ENCODE measurements around the gene PALM. TPM values are rescaled to one million over a fixed set of nuclear protein-coding genes. Genes with fewer than 3 reads are reported as not detected.

The PALM gene
- total RNA-seq, 3 donors from 2014 or later = 16.1 to 61.0 (median 35.1) TPM

GRCh38 chr19:748274-748598 lies 39.5 kb downstream of the PALM start:
- peaks cover 9 to 34% of the 10 kb centered on the region in 2 donors for H3K9me3 ChIP-seq
- no peak overlapping the region for H3K4me3 ChIP-seq
- no peaks in the 10 kb centered on the region for H3K27me3 ChIP-seq
- no peak for DNase-seq (ENCODE audit: low spot score in 2 of 2)
- no peak overlapping the region for H3K27ac ChIP-seq
- TF ChIP-seq CTCF (IDR thresholded peaks at IDR 0.05) (no peak), POLR2AphosphoS5 (IDR thresholded peaks at IDR 0.05) (no peak), POLR2A (IDR thresholded peaks at IDR 0.05) (no peak)
- intact Hi-C loops (cut with DNase I; ENCODE audit: low total_unique reads) = no loop called here
- H3K4me1 ChIP-seq = no peaks in the 10 kb centered on the region
- H3K36me3 ChIP-seq = no peaks in the 10 kb centered on the region

GRCh38 chr19:749811-750210 lies 41.1 kb downstream of the PALM start:
- H3K9me3 ChIP-seq = peaks cover 0 to 20% of the 10 kb centered on the region in 2 donors

GRCh38 chr19:750640-751423 lies 42.1 kb downstream of the PALM start, which contains the start of gene MISP:
Gene MISP, plus strand, starts transcription at chr19:751112. Its CDS starts 5,835 bp downstream, at chr19:756947.
- intact Hi-C loops (cut with DNase I; ENCODE audit: low total_unique reads) = loop anchor here (10.0 kb wide), 1 partner anchor 234 kb away; the partner anchor contains the start of gene WDR18
- H3K4me1 ChIP-seq = no peaks in the 10 kb centered on the region
- DNase-seq (ENCODE audit: low spot score in 2 of 2) = no peak
- TF ChIP-seq CTCF (IDR thresholded peaks at IDR 0.05) (no peak), POLR2A (IDR thresholded peaks at IDR 0.05) (no peak), POLR2AphosphoS5 (IDR thresholded peaks at IDR 0.05) (no peak)
- H3K36me3 ChIP-seq = no peaks in the 10 kb centered on the region
- H3K27ac ChIP-seq = peak within 1 kb of the TSS; percentile 40 to 61
- no peaks in the 10 kb centered on the region for H3K27me3 ChIP-seq
- H3K9me3 ChIP-seq = peaks cover 0 to 20% of the 10 kb centered on the region in 2 donors
- peak within 1 kb of the TSS in 2 of 3 donors; percentile 21 to 50 for H3K4me3 ChIP-seq

More at GRCh38 chr19:749811-750210, 41.1 kb downstream of the PALM start:
- H3K36me3 ChIP-seq = no peaks in the 10 kb centered on the region
- H3K4me3 ChIP-seq = no peak overlapping the region
- H3K27ac ChIP-seq = no peak overlapping the region
- no peak for TF ChIP-seq POLR2AphosphoS5 (IDR thresholded peaks at IDR 0.05)
- no peaks in the 10 kb centered on the region for H3K27me3 ChIP-seq
- H3K4me1 ChIP-seq = no peaks in the 10 kb centered on the region
- no peak for DNase-seq (ENCODE audit: low spot score in 2 of 2)
- intact Hi-C loops (cut with DNase I; ENCODE audit: low total_unique reads) = loop anchor here (10.0 kb wide), 1 partner anchor 235 kb away; the partner anchor contains the start of gene WDR18

GRCh38 chr19:751501-752341 lies 43.0 kb downstream of the PALM start:
- no peak for DNase-seq (ENCODE audit: low spot score in 2 of 2)
- Histone ChIP-seq H3K27ac (peak overlapping the region; percentile 40 to 61), H3K4me1 (no peaks in the 10 kb centered on the region), H3K36me3 (no peaks in the 10 kb centered on the region), H3K27me3 (no peaks in the 10 kb centered on the region), H3K4me3 (peak overlapping the region in 2 of 3 donors; percentile 21 to 50), H3K9me3 (peaks cover 0 to 17% of the 10 kb centered on the region in 2 donors)
- intact Hi-C loops (cut with DNase I; ENCODE audit: low total_unique reads) = loop anchor here (10.0 kb wide), 1 partner anchor 233 kb away; the partner anchor contains the start of gene WDR18
- no peak for TF ChIP-seq POLR2AphosphoS5 (IDR thresholded peaks at IDR 0.05)
- no peak for TF ChIP-seq CTCF (IDR thresholded peaks at IDR 0.05)
- TF ChIP-seq POLR2A (IDR thresholded peaks at IDR 0.05) = no peak

GRCh38 chr19:752652-753517 lies 44.1 kb downstream of the PALM start:
- no peaks in the 10 kb centered on the region for H3K27me3 ChIP-seq
- intact Hi-C loops (cut with DNase I; ENCODE audit: low total_unique reads) = loop anchor here (10.0 kb wide), 1 partner anchor 232 kb away; the partner anchor contains the start of gene WDR18
- H3K4me3 ChIP-seq = peak overlapping the region in 1 of 3 donors; percentile 31
- TF ChIP-seq CTCF (IDR thresholded peaks at IDR 0.05) (no peak), POLR2AphosphoS5 (IDR thresholded peaks at IDR 0.05) (no peak), POLR2A (IDR thresholded peaks at IDR 0.05) (no peak)
- no peaks in the 10 kb centered on the region for H3K4me1 ChIP-seq
- DNase-seq (ENCODE audit: low spot score in 2 of 2) = peak in 1 of 2 donors; percentile 71
- H3K27ac ChIP-seq = peak overlapping the region in 1 of 2 donors; percentile 72
- H3K9me3 ChIP-seq = peaks cover 0 to 6% of the 10 kb centered on the region in 2 donors
- no peaks in the 10 kb centered on the region for H3K36me3 ChIP-seq
